Muscle layer of duodenum (tissue), 2 donors: ENCODE data around the gene CDIPT.

ENCODE experiments used
- H3K27ac ChIP-seq: one replicate; pipeline ENCODE4 v1.7.0; 2013; ENCODE audit warnings: mild to moderate bottlenecking, low read length
- H3K27me3 ChIP-seq: one replicate; pipeline ENCODE4 v1.7.0; 2013; ENCODE audit warnings: low read depth, mild to moderate bottlenecking, control low read depth, low read length
- H3K36me3 ChIP-seq, 2 donors: one replicate each; pipeline ENCODE4 v1.7.0; 2013; ENCODE audit warnings: low read length in 2 of 2, control low read depth in 1 of 2, mild to moderate bottlenecking in 1 of 2; ENCODE audit not compliant: insufficient read depth in 2 of 2, control insufficient read depth in 1 of 2
- H3K4me1 ChIP-seq, 2 donors: one replicate each; pipeline ENCODE4 v1.7.0; 2013; ENCODE audit warnings: low read length in 2 of 2, mild to moderate bottlenecking in 2 of 2, control low read depth in 1 of 2, moderate library complexity in 1 of 2; ENCODE audit not compliant: insufficient read depth in 2 of 2, control insufficient read depth in 1 of 2
- H3K4me3 ChIP-seq, 2 donors: one replicate each; pipeline ENCODE4 v1.7.0; 2013; ENCODE audit warnings: low read length in 2 of 2, low read depth in 1 of 2, mild to moderate bottlenecking in 1 of 2
- H3K9me3 ChIP-seq, 2 donors: one replicate each; pipeline ENCODE4 v1.7.0; 2013; ENCODE audit warnings: low read length in 2 of 2, control low read depth in 1 of 2, mild to moderate bottlenecking in 1 of 2; ENCODE audit not compliant: control insufficient read depth in 1 of 2
- donor health status: healthy.

The CDIPT gene

DNA sequence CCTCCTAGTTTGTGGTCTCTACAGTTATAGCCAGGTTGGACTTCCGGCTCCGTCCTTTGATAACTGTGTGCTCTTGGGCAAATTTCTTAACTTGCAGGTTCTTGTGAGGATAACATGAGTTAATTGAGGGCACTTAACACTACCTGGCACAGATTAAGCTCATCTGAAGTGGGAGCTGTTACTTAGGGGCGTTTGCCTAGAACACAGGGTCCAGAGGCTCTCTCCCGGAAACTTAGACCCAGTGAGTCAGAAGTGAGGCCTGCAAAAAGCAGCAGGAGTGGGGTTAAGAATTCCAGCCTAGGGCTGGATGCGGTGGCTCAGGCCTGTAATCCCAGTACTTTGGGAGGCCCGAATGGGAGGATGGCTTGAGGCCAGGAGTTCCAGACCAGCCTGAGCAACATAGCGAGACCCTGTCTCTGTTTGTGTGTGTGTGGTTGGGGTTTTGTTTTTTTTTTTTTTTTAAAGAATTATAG lies 41.3 kb downstream of the CDIPT start:
- peak overlapping the region; percentile 74 to 96 for H3K4me3 ChIP-seq
- H3K36me3 ChIP-seq, result peaks cover 4 to 12% of the 10 kb centered on the region in 2 donors
- H3K27ac ChIP-seq, result peak overlapping the region; percentile 99
- peaks cover 27 to 62% of the 10 kb centered on the region in 2 donors for H3K4me1 ChIP-seq
- H3K9me3 ChIP-seq, result no peaks in the 10 kb centered on the region
- no peaks in the 10 kb centered on the region for H3K27me3 ChIP-seq

DNA sequence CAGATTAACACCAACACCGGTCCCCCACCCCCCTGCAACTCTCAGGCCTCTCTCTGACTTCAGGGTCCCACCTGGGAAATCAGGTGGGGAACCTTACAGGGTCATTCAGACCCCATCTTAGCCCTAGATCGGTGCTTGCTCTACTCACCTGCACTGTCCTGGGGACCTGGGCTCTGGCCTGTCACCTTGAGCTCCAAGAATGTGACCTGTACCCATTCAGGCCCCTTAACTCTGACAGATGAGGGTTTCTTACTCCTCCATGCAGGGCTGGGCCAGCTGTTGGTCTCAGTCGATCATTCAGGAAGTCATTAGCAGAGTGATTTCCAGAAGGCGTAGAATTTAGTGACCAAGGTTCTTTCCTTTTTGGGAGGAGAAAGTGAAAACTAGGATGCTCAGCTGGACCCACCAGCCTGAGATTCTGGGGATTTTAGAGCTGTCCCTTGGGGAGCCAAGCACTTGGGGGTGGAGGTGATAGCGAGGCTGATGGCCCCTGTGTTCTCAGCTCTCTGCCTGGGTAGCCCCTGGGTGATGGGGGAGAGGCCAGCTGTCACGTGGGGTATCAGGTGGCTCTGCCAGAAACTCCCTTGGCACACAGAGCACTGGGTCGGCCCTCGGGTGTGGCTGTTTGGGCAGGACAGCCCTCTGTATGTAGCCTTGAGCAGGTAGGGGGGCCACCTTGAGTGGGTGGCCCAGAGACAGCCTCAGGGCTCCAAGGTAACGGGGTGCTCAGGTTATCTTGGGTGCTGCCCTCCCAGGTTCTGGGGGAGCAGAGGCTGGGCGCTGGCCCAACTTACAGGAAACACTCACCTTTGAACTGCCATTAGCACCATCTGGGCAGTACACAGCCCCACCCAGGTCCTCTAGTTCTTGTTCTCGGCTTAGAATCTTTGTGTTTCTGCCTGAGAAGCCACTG lies 42.0 kb downstream of the CDIPT start:
- peaks cover 24 to 67% of the 10 kb centered on the region in 2 donors for H3K4me1 ChIP-seq
- H3K27me3 ChIP-seq, result no peaks in the 10 kb centered on the region
- peak overlapping the region; percentile 99 for H3K27ac ChIP-seq
- peaks cover 4 to 12% of the 10 kb centered on the region in 2 donors for H3K36me3 ChIP-seq
- H3K9me3 ChIP-seq, result no peaks in the 10 kb centered on the region
- H3K4me3 ChIP-seq, result peak overlapping the region; percentile 74 to 96

DNA sequence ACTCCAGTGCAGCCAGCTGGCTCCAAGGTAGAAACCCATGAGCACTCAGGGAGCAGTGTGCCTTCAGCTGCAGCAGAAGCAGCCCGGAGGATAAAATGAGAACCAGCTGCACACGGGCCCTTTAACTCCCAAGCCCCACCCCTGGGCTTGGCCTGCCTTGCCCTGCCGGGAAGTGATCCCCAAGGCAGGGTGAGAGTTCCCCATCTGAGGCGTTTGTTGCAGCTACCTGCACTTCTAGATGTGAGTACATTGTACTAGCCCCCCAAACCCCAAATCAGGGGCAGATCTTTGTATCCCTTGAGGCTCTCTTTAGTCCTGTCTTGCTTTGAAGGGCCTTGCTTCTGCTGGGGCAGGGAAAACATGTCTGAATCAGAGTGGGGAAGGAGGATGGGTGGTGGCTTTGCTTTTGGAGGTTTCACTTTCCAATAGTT lies 42.7 kb downstream of the CDIPT start, which contains the start of gene MVP:
Gene MVP (plus strand): TSS at position 192 of the 431 bp plus-strand sequence. CDS start 10,088 bp downstream, outside the sequence.
- H3K36me3 ChIP-seq, result peaks cover 4 to 12% of the 10 kb centered on the region in 2 donors
- no peaks in the 10 kb centered on the region for H3K27me3 ChIP-seq
- peak within 1 kb of the TSS; percentile 74 to 96 for H3K4me3 ChIP-seq
- no peaks in the 10 kb centered on the region for H3K9me3 ChIP-seq
- H3K4me1 ChIP-seq, result peaks cover 20 to 63% of the 10 kb centered on the region in 2 donors
- H3K27ac ChIP-seq, result peak within 1 kb of the TSS; percentile 99

DNA sequence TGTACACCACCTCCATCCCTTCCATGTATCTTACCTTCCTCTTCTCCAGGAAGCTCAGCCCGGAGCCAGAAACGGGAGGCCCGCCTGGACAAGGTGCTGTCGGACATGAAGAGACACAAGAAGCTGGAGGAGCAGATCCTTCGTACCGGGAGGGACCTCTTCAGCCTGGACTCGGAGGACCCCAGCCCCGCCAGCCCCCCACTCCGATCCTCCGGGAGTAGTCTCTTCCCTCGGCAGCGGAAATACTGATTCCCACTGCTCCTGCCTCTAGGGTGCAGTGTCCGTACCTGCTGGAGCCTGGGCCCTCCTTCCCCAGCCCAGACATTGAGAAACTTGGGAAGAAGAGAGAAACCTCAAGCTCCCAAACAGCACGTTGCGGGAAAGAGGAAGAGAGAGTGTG lies 43.5 kb downstream of the CDIPT start:
- peak overlapping the region; percentile 99 for H3K27ac ChIP-seq
- H3K27me3 ChIP-seq, result no peaks in the 10 kb centered on the region
- H3K36me3 ChIP-seq, result peaks cover 4 to 12% of the 10 kb centered on the region in 2 donors
- H3K4me1 ChIP-seq, result peaks cover 18 to 63% of the 10 kb centered on the region in 2 donors
- H3K9me3 ChIP-seq, result no peaks in the 10 kb centered on the region
- peak overlapping the region; percentile 74 to 96 for H3K4me3 ChIP-seq

DNA sequence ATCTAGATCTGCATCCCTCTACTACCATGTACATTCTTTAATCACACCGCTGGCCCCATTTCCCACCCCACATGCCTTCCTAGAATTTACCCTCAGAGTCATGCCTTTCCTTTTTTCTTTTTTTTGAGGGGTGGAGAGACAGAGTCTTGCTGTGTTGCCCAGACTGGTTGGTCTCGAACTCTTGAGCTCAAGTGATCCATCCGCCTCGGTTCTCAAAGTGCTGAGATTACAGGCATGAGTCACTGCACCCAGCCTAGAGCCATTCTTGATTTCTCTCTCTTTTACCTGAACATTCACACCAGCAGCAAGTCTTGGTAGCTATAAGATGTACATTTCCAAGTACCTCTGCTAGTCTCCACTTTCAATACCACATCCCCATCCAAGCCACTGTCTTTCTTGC lies 44.9 kb downstream of the CDIPT start:
- peaks cover 18 to 70% of the 10 kb centered on the region in 2 donors for H3K4me1 ChIP-seq
- H3K27me3 ChIP-seq, result no peaks in the 10 kb centered on the region
- peaks cover 4 to 12% of the 10 kb centered on the region in 2 donors for H3K36me3 ChIP-seq
- no peak overlapping the region for H3K4me3 ChIP-seq
- H3K9me3 ChIP-seq, result no peaks in the 10 kb centered on the region
- no peak overlapping the region for H3K27ac ChIP-seq

DNA sequence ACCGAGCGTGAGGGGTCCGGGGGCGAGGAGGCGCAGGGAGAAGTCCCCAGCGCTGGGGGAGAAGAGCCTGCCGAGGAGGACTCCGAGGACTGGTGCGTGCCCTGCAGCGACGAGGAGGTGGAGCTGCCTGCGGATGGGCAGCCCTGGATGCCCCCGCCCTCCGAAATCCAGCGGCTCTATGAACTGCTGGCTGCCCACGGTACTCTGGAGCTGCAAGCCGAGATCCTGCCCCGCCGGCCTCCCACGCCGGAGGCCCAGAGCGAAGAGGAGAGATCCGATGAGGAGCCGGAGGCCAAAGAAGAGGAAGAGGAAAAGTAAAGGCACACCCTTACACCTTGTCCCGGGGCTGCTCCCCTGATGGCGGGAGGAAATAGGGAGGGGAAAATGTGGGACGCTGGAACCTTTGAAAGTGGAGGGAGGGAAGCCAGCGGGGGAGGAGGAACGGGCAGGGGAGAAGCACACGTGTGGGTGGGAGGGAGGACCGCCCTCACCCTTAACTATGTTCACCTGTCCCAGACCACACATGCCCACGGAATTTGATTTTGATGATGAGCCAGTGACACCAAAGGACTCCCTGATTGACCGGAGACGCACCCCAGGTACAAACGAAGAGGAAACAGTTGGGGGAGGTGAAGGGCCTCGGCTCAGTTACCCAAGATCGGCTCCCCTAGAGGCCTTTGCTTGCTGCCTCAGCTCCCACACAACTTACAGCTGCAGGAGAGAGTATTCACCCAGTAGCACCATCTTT lies 46.2 kb downstream of the CDIPT start:
- no peaks in the 10 kb centered on the region for H3K9me3 ChIP-seq
- peak overlapping the region; percentile 90 for H3K27ac ChIP-seq
- H3K4me3 ChIP-seq, result peak overlapping the region; percentile 83 to 85
- peaks cover 4 to 10% of the 10 kb centered on the region in 2 donors for H3K36me3 ChIP-seq
- peaks cover 13 to 73% of the 10 kb centered on the region in 2 donors for H3K4me1 ChIP-seq
- H3K27me3 ChIP-seq, result no peaks in the 10 kb centered on the region

DNA sequence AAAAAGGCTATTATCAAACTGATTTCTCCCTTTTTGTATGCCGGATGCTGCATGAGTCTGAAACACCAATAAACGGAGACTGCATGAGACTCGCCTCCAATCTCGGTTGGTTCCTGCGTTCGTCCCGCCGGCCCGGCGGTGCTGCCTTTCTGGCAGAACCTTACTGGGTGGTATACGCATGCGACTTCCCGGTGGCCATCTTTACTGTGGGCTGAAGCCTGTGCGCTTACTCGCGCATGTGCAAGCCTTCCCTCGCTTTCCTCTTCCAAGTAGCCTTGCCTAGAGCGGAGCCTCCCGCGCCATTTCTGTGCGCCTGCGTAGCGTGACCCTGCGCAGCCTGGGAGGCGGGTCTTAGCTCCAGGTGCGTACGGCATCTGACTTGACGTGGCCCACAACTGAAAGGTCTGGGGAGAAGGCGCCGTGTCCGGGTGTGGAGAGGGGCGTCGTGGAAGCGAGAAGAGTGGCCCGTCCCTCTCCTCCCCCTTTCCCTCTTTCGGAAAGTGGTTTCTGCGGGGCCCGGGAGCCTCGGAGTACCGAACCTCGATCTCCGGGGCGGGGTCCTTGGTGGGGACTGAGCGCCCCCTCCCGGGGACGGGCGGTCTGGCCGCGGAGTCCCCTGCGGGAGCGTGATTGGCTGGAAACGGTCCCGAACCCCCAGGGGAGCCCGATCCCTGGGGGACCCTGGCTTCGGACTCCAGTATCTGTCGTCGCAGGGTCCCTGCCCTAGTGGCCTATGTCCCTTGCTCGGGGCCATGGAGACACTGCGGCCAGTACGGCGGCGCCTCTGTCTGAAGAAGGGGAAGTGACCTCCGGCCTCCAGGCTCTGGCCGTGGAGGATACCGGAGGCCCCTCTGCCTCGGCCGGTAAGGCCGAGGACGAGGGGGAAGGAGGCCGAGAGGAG lies 47.0 kb downstream of the CDIPT start, which contains the start of gene PAGR1:
Gene PAGR1 (plus strand): TSS at position 360 of the 901 bp plus-strand sequence. CDS start 374 bp downstream, at position 734.
- peaks cover 4 to 6% of the 10 kb centered on the region in 2 donors for H3K36me3 ChIP-seq
- H3K27me3 ChIP-seq, result no peaks in the 10 kb centered on the region
- H3K27ac ChIP-seq, result peak within 1 kb of the TSS; percentile 90
- peaks cover 8 to 66% of the 10 kb centered on the region in 2 donors for H3K4me1 ChIP-seq
- H3K4me3 ChIP-seq, result peak within 1 kb of the TSS; percentile 83 to 85
- H3K9me3 ChIP-seq, result no peaks in the 10 kb centered on the region

DNA sequence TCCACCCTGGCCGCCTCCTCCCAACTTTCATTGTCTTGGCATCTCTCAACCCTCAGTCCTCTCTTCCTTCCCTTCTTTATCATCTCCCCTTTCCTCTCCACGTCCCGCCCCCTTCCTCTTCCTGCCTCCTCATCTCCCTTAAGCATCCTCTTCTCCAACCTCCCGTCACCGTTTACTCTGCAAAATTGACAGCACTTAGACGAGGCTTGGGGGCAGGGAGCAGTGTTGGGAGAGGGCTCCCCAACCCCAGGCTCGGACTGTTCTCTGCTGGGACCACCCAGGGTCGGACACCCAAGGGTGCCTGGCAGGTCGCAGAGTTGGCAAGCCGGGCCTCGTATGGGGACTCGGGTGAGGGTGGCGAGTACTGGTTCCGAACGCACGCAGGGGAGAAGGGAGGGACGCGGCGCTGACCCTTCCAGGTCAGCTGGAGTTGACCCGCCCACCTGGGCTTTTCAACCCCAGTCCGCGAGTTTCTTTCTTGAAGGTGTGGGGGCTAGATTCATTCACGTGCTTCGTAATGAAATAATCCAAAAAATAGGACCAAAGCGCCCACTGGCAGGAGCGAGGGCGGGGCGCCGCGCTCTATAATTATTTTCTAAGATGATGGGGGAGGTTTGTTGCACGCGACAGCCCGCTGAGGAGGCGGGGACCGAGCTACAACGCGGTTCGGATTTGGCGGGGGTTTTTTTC lies 47.8 kb downstream of the CDIPT start:
- H3K27ac ChIP-seq, result no peak overlapping the region
- H3K4me1 ChIP-seq, result peaks cover 16 to 73% of the 10 kb centered on the region in 2 donors
- H3K4me3 ChIP-seq, result peak overlapping the region; percentile 83 to 85
- no peaks in the 10 kb centered on the region for H3K9me3 ChIP-seq
- peaks cover 4 to 6% of the 10 kb centered on the region in 2 donors for H3K36me3 ChIP-seq
- no peaks in the 10 kb centered on the region for H3K27me3 ChIP-seq

DNA sequence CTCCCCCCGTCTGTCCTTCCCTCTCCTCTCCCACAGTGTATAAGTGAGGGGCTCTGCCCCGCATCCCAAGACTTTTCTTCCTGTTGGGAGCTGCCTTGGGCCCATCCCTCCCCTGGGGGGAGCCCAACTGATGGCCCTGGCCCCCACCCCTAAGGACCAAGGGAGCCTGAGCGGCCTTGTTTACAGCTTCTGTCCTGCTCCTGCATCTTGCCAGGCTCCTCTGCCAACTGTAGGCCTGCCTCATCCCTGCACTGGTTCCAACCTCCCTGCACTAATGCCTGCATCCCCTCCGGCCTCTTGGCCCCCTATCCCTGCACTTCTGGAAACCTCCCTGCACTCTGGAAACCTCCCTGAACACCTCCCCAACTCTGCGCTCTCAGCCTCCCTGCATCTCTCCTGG lies 48.4 kb downstream of the CDIPT start:
- Histone ChIP-seq H3K27ac (no peak overlapping the region), H3K4me1 (peaks cover 12 to 73% of the 10 kb centered on the region in 2 donors), H3K4me3 (peak overlapping the region in 1 of 2 donors; percentile 85), H3K9me3 (no peaks in the 10 kb centered on the region), H3K36me3 (peaks cover 4 to 12% of the 10 kb centered on the region in 2 donors), H3K27me3 (no peaks in the 10 kb centered on the region)
